DMS53 (cell line): ENCODE measurements around the gene SMARCA2.
A peak's percentile ranks its signal among the peaks of the same experiment; 100 is the strongest.

Source experiments
- DNase-seq: peaks from one replicate; lab custom pipeline; 2025; lab: John Stamatoyannopoulos, UW

The SMARCA2 gene

GRCh38 chr9:2015581-2016407 is 647 bp downstream of the SMARCA2 start:
- DNase-seq, result peak; percentile 69

DNA sequence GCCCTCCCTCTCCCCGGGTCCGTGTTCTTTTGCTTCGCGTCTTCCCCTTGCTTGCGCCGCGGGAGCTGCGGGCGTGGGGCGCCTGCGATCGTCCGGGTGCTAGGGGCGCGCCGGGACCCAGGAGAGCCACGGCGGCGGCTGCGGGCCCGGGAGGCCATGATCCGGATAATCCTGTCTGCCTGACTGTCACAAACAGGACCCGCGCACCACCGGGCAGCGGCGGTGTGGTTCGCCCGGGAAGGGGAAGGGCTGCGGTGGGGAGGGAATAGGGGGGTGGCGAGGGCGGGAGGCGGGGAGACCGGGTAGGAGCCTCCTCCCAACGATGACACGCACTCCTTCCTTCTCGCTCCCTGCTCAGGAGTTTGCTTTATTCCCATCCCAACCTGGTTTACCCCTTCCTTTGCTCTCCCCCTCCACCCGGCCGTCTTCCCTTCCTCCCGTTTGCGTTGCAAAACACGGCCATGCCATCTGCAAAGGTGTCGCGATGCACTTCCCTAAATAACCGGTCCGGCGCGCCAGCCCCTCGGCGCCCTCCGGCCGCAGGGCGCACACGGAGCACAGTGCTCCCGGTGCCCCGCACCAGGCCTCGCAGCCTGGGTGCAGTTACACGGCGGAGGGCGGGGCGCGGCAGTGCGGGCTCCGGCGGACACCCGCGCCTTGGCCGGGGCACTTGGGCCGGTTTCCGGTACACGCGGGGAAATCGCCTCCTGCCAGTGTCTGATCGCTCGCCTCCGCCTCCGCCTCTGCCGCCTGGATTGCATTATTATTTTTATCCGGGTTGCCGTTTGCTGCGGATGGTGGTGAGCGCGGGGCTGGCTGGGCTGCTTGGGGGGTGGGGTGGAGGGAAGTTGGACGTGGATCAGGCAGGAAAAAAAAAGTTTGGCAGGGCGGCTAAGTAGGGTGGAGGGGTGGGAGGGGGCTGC is 1.5 kb downstream of the SMARCA2 start:
- DNase-seq, result peak; percentile 70

GRCh38 chr9:2017331-2018161 is 2.4 kb downstream of the SMARCA2 start:
- DNase-seq, result peak; percentile 75

GRCh38 chr9:2018162-2018643 is 3.1 kb downstream of the SMARCA2 start:
- DNase-seq, result no peak

DNA sequence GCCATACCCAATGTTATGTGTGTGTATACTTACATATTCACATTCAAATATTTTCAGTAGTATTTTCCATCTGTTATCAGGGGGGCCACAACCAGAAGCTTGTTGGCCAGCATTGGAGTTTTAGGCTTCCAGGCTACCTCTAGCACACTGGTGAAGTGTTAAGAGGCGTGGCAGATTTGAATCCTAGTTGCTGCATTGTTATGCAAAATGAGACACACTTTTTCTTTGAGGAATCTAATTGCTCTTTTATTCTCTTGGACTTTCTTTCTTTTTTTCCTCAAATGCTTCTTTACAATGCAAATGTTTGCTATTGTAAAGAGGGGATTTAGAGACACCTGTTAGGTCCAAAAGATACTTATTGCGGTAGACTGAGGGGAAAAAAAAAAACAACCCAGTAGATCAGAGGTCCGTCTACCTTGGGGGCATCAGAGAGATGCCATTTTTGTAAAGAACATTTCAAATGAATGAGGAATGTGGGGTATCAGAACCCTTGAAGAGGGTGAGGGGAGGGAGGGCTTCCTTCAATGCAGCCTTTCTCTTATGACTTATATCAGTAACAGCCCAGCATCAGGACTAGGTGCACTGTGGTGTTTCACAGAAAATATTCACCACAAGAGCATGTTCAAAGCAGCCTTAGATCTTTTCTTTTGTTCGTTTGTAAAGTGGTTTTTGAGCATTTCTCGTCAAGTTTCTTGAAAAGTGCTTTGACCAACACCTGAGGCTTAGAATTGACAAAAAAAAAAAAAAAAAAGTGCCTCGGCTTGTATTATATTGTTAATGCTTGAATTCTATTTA is 3.8 kb downstream of the SMARCA2 start:
- DNase-seq, result no peak

GRCh38 chr9:2019723-2020122 is 4.6 kb downstream of the SMARCA2 start:
- no peak for DNase-seq

- DNase-seq, result no peak
Observed at GRCh38 chr9:2021731-2022130, 6.6 kb downstream of the SMARCA2 start.

DNA sequence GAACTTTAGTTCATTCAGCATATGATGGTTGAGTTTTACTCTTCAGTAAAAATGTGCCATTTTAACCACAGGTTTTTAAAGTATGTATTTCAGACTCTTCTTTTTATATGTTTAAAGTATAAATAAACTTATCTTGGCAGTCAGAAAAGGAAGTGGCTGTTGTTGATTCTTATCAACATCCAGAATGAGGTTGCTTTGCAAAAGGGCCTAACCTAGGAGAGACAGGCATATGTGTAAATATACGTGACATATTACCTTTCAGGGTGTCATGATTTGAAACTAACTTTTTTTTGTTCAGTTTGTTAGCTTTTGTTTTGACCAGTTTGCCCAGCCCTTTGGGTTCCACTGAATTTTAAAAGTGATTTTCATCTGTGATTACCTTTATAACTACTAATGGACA is 7.4 kb downstream of the SMARCA2 start:
- DNase-seq, result no peak

DNA sequence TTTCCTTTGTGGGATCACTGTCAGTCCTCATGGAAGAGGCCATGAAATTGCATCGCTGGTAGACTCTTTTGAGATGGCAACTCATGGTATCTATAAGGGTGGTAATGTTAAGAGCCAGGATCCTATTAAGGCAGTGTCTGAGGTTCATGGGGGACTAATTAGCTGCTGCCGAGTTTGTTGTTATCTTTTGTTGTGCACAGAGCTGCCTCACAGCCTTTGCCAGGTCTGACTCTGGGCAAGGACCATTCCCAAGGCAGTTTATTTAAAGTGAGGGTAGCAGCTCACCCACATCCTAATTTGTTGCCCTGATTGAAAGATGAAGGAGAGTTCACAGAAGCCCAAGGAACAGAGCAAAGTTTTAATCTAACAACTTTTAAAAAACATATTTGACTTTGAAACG is 7.9 kb downstream of the SMARCA2 start:
- DNase-seq, result no peak

DNA sequence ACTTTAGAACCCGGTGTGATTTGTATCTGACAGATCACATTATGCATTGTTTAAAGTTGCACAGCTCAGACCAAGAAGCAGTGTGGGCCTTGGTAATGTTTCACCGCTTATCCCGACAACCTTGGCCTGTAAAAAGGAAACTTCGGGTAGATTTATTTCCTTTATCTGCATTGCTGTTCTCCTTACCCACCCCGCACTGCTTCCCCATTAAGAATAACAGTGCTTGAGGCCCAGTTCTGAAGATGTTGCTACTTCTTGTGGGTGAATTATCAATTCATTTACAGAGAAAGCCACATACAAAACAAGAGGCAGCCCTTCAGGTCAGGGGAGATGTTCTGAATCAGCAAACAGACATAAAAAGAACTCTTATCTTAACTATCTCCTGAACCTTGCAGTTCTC is 8.4 kb downstream of the SMARCA2 start:
- DNase-seq, result no peak

- no peak for DNase-seq
Observed at GRCh38 chr9:2024888-2025782, 10.0 kb downstream of the SMARCA2 start.

DNA sequence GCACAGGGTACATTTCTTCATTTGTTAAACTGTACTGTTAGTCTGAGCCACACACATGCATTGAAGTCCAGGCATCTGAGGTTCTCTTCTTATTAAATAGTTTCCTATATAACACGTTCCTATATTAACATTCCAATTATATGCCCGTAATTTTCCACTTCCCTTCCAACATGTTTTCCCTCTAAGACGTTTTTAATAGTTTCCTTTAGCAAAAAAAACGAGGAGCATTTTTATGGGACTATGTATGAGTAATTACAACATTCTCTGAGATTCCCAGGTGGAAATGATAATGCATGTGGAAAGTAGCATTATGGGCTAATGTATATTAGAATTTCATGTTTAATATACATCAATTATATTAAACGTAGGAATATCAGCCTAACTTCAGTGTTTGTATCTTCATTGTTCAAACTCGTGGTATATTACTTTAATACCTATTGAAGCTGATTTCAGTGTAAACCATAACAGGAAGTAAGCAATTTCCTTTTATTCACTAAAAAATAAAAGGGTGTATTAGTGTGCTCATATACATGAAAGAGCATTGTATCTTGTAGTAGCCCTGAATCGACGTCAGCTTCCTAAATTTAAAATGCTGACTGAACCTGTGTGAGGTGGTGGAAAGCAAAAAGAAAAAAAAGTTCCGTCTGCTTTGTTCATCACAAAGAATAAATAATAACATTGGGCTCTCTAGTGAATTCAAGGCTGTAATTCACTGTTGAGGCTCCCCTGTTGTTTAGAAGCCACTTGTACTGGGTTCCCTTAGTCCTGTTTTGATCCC is 11.3 kb downstream of the SMARCA2 start:
- no peak for DNase-seq

DNA sequence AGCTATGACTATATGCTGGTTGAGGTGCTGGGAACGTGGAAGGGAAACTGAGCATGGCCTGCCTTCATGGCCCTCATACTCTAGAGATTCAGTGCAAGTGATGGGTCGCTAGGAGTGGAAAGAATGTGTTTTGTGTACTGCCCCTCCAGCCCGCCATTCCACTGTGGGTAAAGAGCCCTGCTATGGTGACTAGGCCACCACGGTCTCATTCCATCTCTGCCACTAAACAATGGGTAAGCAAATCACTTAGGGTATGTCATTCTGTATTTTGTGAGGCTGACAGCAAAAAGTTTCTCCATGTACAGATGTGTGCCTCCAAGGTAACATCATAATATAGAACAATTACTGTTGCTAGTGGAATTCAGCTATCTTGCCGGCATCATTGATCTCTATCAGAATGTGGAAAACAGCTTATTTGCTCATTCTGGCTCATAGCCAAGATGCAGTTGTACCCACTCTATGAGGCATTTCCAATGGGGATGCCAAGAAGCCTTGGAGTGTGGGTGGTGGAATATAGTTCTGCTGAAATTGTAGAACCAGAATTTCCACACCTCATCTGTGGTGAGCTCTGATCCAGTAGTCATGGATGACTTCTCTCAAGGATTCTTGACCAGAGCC is 12.5 kb downstream of the SMARCA2 start:
- no peak for DNase-seq

- DNase-seq, result no peak
Observed at GRCh38 chr9:2028888-2029287, 13.7 kb downstream of the SMARCA2 start.

GRCh38 chr9:2029666-2030170 is 14.6 kb downstream of the SMARCA2 start:
- no peak for DNase-seq

DNA sequence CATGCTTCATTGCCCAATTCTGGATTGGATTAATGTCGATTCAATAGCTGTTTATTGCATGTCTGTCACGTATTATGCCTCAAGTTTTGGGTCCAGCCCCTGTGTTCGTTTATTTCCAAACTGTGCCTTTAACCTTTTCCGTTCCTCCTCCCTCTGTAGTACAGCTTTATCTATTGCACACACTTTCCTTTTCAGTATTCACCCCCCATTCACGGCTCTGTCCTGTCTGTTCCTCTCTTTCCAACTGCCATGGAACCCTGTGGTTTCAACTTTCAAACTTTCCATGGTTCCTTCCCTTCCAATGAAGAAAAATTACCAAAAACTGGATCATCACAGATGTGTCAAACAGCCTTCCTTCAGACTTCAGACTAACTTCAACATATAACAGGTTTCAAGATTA is 17.1 kb downstream of the SMARCA2 start:
- DNase-seq, result no peak

- DNase-seq, result no peak
Observed at GRCh38 chr9:2036844-2037243, 21.7 kb downstream of the SMARCA2 start.

DNA sequence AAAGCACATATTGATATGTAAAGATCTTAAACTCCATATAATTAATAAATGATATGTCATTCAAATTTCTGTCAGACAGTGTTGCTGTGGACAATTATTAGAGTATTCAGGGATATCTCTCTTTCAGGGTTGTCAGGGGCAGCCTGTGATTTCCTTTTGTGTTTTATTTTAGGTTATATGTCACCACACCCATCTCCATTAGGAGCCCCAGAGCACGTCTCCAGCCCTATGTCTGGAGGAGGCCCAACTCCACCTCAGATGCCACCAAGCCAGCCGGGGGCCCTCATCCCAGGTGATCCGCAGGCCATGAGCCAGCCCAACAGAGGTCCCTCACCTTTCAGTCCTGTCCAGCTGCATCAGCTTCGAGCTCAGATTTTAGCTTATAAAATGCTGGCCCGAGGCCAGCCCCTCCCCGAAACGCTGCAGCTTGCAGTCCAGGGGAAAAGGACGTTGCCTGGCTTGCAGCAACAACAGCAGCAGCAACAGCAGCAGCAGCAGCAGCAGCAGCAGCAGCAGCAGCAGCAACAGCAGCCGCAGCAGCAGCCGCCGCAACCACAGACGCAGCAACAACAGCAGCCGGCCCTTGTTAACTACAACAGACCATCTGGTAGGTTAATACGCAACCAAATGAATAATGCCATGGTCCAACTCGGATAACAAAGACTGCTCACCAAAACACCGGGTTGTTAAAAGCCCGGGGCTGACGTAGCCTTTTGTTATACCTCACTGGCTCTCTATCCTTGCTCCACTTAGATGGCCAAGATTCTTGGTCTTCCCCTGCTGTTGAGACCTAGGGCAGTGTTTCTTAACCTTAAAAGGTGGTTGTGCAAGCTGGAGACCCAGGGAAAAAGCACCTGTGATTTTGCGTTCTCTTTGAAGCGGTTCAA is 24.4 kb downstream of the SMARCA2 start:
- DNase-seq, result no peak
